ENCODE measurements around the gene HAL. TPM values are rescaled to one million over a fixed set of nuclear protein-coding genes. Genes with fewer than 3 reads are reported as not detected.

HAL gene
- total RNA-seq, 1 donor from 2014 or later, result 1.7 TPM

- no peak for TF ChIP-seq CTCF (IDR thresholded peaks at IDR 0.05)
Measured at GRCh38 chr12:96014943-96015599, 18.9 kb upstream of the HAL start.

GRCh38 chr12:96007729-96008128 lies 11.6 kb upstream of the HAL start:
- H3K4me1 Mint-ChIP-seq (ENCODE audit: unreplicated experiment), result no peaks in the 10 kb centered on the region
- no peaks in the 10 kb centered on the region for H3K27me3 Mint-ChIP-seq (ENCODE audit: unreplicated experiment)
- DNase-seq (ENCODE audit: extremely low spot score, unreplicated experiment), result no peak
- no peak overlapping the region for H3K27ac Mint-ChIP-seq (ENCODE audit: unreplicated experiment)
- H3K4me3 Mint-ChIP-seq (ENCODE audit: unreplicated experiment), result no peak overlapping the region
- no peak for TF ChIP-seq CTCF (IDR thresholded peaks at IDR 0.05)
- H3K36me3 Mint-ChIP-seq (ENCODE audit: unreplicated experiment), result peaks cover 45% of the 10 kb centered on the region
- no peaks in the 10 kb centered on the region for H3K9me3 Mint-ChIP-seq (ENCODE audit: unreplicated experiment)

More at GRCh38 chr12:96014943-96015599, 18.9 kb upstream of the HAL start:
- Mint-ChIP-seq H3K27me3 (ENCODE audit: unreplicated experiment) (no peaks in the 10 kb centered on the region), H3K36me3 (ENCODE audit: unreplicated experiment) (peaks cover 47% of the 10 kb centered on the region), H3K4me3 (ENCODE audit: unreplicated experiment) (no peak overlapping the region), H3K27ac (ENCODE audit: unreplicated experiment) (no peak overlapping the region), H3K9me3 (ENCODE audit: unreplicated experiment) (no peaks in the 10 kb centered on the region), H3K4me1 (ENCODE audit: unreplicated experiment) (no peaks in the 10 kb centered on the region)
- DNase-seq (ENCODE audit: extremely low spot score, unreplicated experiment), result no peak

- no peak for DNase-seq (ENCODE audit: extremely low spot score, unreplicated experiment)
- H3K36me3 Mint-ChIP-seq (ENCODE audit: unreplicated experiment), result peaks cover 44% of the 10 kb centered on the region
- no peak overlapping the region for H3K4me3 Mint-ChIP-seq (ENCODE audit: unreplicated experiment)
- no peaks in the 10 kb centered on the region for H3K27me3 Mint-ChIP-seq (ENCODE audit: unreplicated experiment)
- H3K4me1 Mint-ChIP-seq (ENCODE audit: unreplicated experiment), result no peaks in the 10 kb centered on the region
- no peaks in the 10 kb centered on the region for H3K9me3 Mint-ChIP-seq (ENCODE audit: unreplicated experiment)
- TF ChIP-seq CTCF (IDR thresholded peaks at IDR 0.05), result no peak
- no peak overlapping the region for H3K27ac Mint-ChIP-seq (ENCODE audit: unreplicated experiment)
Measured at GRCh38 chr12:96006727-96007126, 10.6 kb upstream of the HAL start.

GRCh38 chr12:96000858-96001257 lies 4.7 kb upstream of the HAL start:
- H3K36me3 Mint-ChIP-seq (ENCODE audit: unreplicated experiment), result peaks cover 30% of the 10 kb centered on the region
- no peak overlapping the region for H3K4me3 Mint-ChIP-seq (ENCODE audit: unreplicated experiment)
- no peaks in the 10 kb centered on the region for H3K9me3 Mint-ChIP-seq (ENCODE audit: unreplicated experiment)
- DNase-seq (ENCODE audit: extremely low spot score, unreplicated experiment), result no peak
- H3K4me1 Mint-ChIP-seq (ENCODE audit: unreplicated experiment), result no peaks in the 10 kb centered on the region
- no peak for TF ChIP-seq CTCF (IDR thresholded peaks at IDR 0.05)
- H3K27me3 Mint-ChIP-seq (ENCODE audit: unreplicated experiment), result no peaks in the 10 kb centered on the region
- H3K27ac Mint-ChIP-seq (ENCODE audit: unreplicated experiment), result no peak overlapping the region

- Mint-ChIP-seq H3K36me3 (ENCODE audit: unreplicated experiment) (peaks cover 18% of the 10 kb centered on the region), H3K27ac (ENCODE audit: unreplicated experiment) (no peak overlapping the region), H3K9me3 (ENCODE audit: unreplicated experiment) (no peaks in the 10 kb centered on the region), H3K27me3 (ENCODE audit: unreplicated experiment) (no peaks in the 10 kb centered on the region), H3K4me1 (ENCODE audit: unreplicated experiment) (no peaks in the 10 kb centered on the region), H3K4me3 (ENCODE audit: unreplicated experiment) (no peak overlapping the region)
- no peak for DNase-seq (ENCODE audit: extremely low spot score, unreplicated experiment)
- no peak for TF ChIP-seq CTCF (IDR thresholded peaks at IDR 0.05)
Measured at GRCh38 chr12:95999484-95999883, 3.3 kb upstream of the HAL start.
